NCI-H510A treated with DMSO at 0.1 percent for 48 hours (cell line): Measurements from ENCODE around the gene DIPK1C.

Experiments
- DNase-seq: peaks from one replicate; lab custom pipeline; 2025; lab: John Stamatoyannopoulos, UW

DIPK1C gene

DNA sequence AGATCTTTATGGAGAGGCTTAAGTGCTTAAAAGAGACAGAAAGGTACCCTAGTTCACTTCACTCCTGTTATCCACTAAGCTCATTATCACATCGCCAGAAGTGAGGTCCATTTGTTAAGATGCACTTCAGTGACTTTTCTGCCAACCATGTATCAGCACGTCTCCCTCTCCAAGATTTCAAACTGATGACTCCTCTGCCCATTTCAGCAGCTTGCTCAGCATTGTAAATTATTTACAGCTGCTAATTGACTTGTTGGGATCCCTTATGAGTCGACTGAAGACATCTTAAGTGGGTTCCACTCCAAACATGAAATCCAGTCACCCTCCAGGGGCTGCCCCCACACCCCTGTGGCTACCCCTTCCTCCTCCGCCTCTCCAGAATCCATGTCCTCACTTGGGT is 37.3 kb downstream of the DIPK1C start:
- no peak for DNase-seq

DNA sequence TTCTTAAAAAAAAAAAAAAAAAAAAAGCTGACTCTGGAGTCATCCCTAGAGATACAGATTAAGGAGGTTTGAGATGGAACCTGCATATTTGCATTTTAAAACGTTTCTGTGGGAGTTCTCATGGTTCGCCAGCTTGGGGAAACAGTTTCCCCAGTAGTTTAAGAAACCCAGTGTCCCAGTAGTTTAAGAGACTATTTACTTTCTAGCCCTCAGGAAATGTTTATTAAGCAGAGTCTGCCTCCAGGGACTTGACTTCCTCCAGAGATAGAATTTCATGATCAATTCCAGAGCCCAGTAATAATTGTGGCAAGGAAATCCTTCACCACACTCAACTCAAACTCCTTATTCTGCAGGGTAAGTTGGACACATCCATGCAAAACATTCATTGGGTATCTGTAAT is 39.1 kb downstream of the DIPK1C start:
- DNase-seq, result no peak

DNA sequence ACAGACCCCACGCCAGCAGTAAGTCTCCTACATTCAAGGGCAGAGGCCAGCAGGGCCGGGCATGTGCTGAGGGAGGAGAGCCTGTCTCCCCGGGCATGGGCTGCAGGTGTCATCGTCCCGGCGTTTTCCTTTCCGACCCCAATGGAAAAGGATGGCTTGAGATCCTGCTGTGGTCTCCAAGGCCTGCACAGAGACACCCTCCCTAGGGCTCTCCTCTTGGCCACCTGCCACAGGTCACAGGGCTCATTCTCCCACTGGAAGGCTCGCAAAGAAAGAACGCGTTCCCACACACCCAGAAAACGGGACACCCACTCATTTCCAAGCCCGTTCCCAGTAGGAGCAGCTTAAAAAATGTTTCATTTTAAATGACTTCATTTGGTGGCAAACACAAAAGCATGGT is 41.0 kb downstream of the DIPK1C start:
- DNase-seq, result no peak

DNA sequence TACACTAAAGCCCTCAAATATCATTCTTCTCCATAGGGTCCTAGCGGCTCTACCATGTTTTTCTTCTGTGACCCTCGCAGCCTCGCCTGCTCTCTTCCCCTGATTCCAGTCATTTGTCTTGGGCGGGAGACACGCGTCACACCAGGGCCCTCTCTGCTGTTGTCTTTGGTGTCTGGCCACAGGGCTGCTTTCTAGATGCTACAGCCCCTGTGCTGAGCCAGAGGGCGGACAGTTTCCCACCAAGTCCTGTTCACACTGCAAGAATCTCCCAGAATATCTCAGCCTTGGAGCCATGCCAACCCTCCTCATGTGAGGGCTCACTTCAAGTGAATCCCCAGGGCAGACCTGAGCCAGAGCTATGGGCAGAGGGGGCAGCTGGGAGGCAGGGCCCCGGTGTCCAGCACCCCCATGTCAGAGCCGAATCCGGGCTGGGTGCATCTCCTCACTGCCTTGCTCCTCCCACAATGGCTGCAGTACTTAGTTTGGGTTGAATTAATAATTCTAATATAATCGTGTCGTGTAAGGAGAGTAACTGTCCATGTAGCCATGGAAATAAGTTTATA is 42.1 kb downstream of the DIPK1C start:
- DNase-seq, result no peak

DNA sequence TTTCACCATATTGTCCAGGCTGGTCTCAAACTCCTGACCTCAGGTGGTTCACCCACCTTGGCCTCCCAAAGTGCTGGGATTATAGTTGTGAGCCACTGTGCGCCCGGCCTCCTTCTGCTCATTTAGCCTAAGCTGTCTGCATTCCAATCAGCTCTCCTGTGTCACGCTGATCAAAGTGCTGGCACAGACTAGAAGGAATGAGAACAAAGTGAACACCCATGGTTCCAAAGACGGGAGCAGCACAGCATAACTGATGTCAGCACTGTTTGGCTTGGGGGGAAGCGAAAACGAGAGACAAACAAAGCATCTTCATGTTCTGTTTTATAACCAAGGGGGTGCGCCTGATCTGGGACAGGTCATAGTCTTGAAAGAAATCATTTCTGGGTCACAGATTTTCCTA is 43.3 kb downstream of the DIPK1C start:
- DNase-seq, result no peak

DNA sequence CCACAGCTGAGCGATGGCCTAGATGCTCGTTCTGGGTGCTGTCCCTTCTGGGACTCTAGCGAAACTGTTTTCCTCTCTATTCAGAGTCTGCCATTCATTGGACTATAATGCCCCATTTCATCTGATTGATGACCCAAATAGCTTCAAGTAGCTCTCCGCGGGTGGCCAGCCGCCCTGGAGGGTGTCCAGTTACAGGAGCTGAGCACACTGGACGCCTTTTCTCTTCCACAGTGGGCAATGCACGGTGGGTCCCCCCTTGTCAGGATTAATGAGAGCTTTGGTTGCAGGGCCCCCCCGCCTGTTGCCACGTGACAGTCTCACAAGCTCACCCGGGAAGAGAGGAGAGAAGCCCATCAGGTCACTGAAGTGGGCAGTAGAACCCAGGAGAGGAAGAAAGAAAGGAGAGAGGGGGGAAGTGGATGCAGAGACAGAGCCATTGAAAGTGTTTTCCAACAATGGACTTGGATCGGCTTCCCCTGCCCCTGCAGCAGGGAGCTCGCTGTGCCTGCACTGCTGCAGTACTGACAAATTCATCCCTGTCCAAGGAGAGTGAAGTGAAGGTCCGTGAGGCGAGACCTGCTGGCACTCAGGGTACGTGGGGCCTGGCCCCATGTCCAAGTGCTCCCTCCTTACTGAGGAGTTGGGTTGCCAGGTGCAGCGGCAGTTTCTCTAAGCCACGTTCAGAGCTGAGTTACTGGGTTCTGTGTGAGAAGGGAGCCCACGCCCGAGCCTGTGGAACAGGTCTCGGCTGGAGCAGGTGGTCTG is 44.8 kb downstream of the DIPK1C start:
- peak; percentile 67 for DNase-seq

DNA sequence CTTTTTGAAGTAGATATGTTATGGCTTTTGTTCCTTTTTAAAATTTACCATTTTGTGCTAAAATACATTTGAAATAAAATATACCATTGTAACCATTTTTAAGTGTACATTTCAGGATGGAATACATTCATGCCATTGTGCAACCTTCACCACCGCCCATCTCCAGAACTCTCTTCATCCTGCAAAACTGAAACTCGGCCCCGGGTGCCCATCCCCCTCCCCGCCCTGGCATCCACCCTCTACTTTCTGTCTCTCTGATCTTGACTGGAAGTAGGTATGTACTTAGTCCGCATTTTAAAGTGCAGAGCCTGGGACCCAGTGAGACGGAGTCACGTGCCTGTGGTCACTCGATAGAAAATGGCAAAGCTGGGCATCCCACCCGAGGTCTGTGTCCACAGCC is 45.6 kb downstream of the DIPK1C start:
- DNase-seq, result no peak

DNA sequence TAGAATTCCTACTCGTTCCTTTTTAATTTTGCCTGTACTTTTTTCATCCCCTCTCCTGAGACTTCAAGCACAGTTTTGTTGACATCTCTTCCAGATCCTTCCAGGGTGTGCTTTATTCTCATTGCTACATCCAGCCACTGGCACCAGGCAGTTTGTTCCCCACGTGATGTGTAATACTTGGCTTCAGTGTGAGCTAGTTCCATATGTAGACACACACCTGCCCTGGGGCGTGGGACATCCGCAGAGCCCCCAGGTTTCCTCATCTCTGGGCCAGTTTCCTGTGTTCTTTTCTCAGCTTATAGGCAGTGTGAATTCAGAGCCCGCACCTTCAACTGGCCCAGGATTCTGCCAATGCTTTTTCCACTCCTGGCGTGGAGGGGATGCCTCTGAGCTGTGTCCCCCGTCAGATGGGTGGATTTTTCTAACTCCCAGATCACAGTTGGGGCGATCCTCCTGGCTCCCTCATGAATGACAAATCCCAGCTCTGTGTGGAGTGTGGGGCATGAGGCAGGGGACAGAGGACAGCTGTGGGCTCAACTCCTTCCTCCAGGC is 46.6 kb downstream of the DIPK1C start:
- no peak for DNase-seq

DNA sequence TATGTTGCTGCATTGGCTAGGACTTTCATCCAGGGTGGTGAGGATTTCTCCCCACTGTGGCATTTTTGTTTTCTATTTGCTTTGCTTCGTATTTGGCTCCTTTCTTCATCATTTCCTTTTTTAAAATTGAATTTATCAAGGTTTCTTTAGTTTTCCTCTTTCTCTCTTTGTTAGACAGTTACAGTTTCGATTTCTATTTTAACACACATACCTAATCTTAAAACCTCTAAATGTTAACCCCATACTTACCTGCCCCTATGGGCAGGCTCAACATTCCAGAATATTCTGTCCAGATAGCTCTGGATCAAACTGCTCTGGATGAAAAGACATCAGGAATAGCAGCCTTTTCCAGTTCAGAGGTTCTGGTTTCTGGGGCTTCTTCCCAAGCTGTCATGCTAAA is 49.2 kb downstream of the DIPK1C start:
- DNase-seq, result no peak

DNA sequence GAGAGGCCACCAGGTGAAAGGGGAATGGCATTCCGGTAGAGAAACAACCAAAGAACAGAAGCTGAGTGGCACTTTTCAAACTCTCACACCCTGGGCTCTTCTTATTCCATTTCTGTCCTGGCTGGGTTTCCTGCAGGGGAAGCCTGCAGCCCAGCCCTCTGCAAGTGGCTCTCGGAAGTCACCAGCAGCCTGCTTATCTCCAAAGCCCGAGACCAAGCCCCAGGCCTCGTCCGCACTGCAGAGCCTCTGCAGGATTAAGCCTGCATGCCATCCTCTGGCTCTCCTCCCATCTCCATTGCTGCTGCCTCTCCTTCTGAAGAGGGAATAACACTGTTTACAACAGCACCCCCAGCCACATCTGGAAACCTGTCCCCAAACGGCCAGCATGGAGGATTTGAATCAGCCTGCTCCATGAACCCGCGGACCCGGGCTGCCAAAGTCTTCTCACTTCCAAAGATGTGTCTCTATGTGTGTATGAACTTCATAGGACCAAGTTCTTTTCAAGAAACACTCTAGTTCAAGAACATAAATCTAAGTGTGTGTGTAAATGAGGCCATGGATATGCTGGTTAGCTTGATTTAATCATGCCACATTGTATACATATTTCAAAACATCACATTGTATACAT is 54.2 kb downstream of the DIPK1C start:
- no peak for DNase-seq

DNA sequence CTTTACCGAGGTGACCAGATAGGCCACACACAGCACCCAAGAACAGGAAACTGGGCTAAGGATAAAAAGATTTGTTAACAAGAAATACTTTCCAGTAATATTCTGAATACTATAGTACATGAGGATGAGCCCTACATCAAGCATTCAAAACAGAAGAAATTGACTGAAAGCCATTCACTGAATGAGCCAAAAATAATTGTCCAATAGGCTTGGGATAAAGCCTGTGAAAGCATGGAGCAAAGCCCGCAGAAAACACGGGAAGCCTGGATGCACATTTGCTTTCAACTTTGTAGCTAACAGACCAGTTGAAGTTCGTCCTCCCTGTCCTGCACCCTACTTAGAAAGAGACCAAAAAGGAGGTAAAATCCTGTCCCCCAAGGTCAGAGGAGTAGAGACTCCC is 56.3 kb downstream of the DIPK1C start:
- DNase-seq, result no peak

DNA sequence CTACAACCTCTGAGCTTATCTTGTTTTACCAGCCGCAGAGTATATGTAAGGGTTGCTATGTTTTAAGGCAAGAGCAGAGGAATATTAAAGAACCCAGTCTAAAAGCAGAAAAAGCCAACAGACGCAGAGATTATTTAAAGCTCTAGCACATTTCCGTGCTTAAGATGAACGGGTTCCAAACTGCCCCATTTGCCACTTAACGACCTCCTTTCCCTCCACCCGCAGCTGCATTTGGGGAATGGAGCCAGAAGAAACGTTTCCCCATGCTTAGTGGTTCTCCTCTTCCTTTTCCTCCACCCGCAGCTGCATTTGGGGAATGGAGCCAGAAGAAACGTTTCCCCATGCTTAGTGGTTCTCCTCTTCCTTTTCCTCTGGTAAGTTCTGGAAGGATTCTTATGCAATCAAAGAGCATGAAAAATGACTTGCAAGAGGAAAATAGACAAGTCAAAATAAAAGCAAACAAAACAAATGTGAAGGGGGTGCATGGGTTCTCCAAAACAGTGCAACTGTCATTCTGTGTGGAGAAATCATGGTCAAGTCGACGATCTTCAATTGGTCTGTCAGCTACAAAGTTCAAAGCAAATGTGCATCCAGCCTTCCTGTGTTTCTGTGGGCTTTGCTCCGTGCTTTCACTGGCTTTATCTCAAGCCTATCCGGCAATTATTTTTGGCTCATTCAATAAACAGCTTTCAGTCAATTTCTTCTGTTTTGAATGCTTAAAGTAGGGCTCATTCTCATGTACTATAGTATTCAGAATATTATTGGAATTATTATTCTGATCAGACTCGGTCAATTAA is 57.8 kb downstream of the DIPK1C start:
- DNase-seq, result no peak

DNA sequence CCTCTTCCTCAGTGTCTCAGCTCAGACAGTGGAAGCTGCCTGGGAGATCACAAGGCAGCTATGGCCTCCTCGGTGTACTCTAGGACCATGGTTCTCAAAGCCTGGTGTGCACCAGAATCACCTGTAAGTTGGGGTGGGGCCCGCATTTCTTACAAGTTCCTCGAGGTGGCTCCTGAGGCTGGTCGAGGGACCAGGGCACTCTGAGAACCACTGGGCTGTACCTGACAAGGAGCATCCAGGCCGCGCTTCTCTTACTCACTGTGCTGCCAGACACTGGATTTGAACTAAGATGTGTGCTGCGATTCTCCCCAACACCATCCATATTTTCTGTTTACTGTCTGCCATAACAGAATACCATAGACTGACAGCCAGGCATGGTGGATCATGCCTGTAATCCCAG is 59.5 kb downstream of the DIPK1C start:
- no peak for DNase-seq

DNA sequence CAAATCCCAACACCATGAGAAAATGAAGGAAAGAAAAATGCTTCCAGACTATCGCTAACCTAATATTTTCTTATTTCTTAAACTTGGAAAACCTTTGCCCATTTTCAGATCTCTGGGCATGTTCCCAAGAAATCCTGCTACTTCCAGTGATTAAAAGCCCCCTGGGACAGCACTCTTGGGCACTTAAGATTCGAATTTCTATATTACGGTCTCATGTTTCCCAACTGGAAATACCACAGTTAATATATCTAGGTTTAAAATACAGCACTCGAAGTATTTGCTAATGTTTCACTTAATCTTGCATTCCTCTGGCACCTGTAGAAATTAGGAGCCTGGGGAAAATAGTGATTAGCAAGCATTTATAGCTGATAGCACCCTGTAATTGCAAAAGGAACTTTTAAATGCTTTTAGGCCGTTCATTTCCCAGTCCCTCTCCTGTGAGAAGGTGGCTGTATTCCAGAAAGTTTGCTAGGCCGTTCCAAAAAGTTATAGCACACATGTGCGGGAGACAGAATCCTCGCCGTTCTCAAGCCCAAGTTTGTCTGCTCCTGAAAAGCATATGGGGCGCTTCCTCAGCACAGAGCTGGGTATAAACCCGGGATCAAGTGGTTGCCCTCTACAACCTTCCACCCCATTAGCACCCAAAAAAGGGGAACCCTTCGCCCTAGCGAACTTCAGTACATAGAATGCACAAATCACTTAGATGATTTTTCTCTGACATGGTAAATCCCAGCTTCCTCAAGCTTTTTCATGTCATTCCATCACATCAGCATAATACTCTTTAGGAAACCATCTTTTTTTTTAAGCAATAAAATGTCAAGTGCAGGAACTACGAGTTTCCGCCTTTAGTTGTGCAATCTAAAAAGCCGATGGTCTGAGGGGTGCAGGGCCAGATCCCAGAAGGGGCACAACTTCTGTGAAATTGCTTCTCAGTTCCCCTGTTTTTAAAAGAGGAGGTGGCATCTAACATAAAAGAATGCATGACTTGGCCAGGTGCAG is 60.6 kb downstream of the DIPK1C start:
- no peak for DNase-seq

DNA sequence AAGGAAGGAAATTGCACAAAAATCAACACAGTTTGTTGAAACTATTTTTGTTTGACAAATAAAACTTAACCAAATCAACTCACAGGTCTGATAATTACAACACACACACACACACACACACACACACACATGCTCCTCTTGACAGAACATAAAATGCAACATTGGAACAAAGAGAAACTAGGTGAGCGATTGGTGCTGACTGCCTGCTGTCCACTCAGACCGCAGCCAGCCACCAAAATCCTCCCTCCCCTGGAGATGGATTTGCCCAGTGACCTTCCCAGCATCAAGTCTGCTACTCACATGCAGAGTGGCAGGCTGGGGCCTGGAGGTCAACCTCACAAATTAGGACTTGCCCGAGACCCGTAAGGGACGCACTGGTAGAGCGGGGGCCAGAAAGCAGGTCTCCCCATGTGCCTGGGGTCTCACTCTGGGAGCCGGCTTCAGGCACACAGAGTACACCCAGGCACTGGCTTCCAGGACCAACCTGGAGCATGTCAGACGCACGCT is 61.4 kb downstream of the DIPK1C start:
- no peak for DNase-seq

DNA sequence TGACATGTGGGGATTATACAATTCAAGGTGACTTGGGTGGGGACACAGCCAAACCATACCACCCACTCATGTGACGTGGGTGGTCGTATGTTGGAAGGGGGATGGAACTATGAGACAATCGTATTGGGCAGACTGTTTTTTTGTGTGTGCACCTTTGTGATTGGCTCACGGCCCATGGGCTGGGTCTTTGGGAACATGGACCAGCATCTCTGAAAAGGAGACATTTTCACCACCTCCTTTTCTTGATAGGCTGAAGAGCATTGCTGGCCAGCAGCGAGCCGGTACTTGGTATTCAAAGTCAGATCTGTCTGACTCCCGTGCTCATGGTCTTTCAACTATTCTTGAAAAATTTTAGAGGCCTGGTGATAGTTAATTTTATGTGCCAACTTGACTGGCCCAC is 62.1 kb downstream of the DIPK1C start:
- no peak for DNase-seq

DNA sequence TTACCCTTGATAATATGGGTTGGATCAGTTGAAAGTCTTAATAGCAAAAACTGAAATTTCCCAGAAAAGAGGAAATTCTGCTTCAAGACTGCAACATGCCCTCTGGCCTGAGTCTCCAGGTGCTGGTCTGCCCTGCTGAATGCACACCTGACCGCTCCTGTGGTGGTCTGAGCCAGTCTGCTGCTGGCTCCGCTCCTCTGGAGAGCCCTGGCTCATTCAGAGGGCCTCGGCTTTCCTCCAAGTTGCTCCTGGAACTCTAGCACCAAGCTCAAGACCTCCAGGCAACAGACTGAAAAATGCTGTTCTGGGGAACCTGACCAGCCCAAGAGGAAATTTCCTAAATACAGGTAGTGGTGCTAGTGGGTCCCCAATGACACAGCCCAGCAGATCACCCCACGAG is 64.8 kb downstream of the DIPK1C start:
- no peak for DNase-seq

DNA sequence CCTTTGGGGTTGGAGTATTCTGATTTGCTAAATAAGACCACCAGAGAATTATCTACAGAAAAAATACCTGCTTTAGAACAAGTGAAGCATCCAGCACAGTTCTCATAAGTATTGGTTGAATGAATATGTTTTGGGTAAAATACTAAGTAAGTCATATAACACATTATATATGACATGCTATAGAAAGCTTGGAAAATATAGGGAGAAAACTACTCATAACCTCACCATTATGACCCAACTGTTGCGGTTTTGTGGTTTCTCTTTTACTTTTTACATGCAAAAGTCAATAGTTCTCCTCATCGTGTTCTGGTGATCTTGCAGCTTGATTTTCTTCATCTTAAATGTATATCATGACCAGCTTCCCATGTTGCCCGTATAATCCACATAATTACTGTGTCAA is 66.2 kb downstream of the DIPK1C start:
- no peak for DNase-seq

DNA sequence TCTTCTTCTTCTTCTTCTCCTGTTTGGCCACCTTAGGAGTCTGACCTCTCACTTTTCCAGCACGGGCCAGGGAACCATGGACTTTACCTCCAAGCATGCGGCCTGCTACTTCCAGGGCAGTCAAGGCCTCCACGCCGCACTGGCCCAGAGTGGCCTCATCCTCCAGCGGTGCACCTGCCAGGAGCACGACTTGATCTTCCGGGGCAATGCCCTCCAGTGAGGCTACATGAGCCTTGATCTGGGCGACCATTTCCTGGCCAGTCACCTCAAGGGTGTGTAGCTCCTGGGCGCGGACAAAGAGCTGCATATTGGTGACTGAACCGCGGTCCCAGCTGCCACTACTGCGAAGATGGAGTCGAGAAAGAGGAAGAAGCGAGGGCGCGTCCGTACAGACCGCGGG is 67.1 kb downstream of the DIPK1C start:
- DNase-seq, result no peak

DNA sequence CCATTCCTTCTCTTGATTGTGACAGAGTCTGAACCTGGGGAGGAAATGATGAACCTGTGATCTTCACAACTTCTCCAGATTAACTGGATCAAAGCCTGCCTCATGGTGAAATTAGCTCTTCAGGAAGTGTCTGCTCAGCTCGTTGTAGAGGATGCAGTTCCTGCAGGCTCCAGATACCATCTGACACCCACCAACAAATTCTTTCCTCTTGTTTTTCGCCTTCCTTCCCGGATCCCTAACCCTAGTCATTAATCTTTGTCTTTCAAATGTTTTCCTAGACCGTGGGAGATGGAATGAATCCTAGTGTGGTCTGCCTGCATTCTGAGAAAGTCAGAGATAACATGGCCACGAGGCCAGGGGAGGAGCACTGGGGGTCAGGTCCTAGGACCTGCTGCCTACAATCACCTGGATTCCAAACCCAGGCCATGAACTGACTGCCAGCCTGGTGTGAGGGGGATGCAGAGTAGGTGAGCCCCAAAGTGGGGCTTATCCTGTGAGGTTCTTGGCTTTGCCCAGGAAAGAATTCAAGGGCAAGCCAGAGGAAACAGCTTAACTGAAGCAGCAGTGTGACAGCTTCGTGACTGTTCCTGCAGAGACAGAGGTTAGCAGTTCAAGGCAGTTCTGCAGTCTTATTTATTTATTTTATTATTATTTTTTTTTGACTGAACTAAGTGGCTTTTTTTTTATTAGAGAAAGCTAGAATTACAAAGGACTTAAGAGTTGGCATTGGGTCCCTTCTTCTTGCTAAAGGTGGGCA is 67.8 kb downstream of the DIPK1C start:
- DNase-seq, result no peak
